KMS-11 (cell line): ENCODE measurements around the gene GNG7.
A peak's percentile ranks its signal among the peaks of the same experiment; 100 is the strongest.

Experiments
- H2AFZ ChIP-seq: fragments of 200-600 bp; sonication (generic); 2 replicates; pipeline ENCODE4 v1.6.1; 2016; ENCODE audit warnings: antibody characterized with exemption, mixed run types, low read depth
- H3K27ac ChIP-seq: fragments of 200-600 bp; sonication (generic); 2 replicates; pipeline ENCODE4 v1.6.1; 2016; ENCODE audit warnings: mild to moderate bottlenecking, mixed run types
- H3K27me3 ChIP-seq: fragments of 200-600 bp; sonication (generic); 2 replicates; pipeline ENCODE4 v1.6.1; 2017; ENCODE audit warnings: mild to moderate bottlenecking, low read depth, mixed run types, moderate library complexity; ENCODE audit not compliant: insufficient read depth
- H3K36me3 ChIP-seq: fragments of 200-600 bp; sonication (generic); 2 replicates; pipeline ENCODE4 v1.6.1; 2017; ENCODE audit warnings: mild to moderate bottlenecking, mixed run types; ENCODE audit not compliant: insufficient read depth
- H3K4me1 ChIP-seq: fragments of 200-600 bp; sonication (generic); 2 replicates; pipeline ENCODE4 v1.6.1; 2016; ENCODE audit warnings: mild to moderate bottlenecking, low read depth, mixed run types; ENCODE audit not compliant: poor library complexity, severe bottlenecking
- H3K4me2 ChIP-seq: fragments of 200-600 bp; sonication (generic); 2 replicates; pipeline ENCODE4 v1.7.0; 2016; ENCODE audit warnings: mild to moderate bottlenecking, mixed run types
- H3K4me3 ChIP-seq: fragments of 200-600 bp; sonication (generic); IDR thresholded peaks from 2 replicates; pipeline ENCODE4 v1.6.1; 2017; ENCODE audit warnings: low read depth, low read length, mixed read lengths; ENCODE audit not compliant: insufficient read depth
- H3K79me2 ChIP-seq: fragments of 200-600 bp; sonication (generic); 2 replicates; pipeline ENCODE4 v1.6.1; 2016; ENCODE audit warnings: low read depth, mixed run types; ENCODE audit not compliant: insufficient read depth
- H3K9ac ChIP-seq: fragments of 200-600 bp; sonication (generic); 2 replicates; pipeline ENCODE4 v1.6.1; 2016; ENCODE audit warnings: mild to moderate bottlenecking, mixed run types
- H4K20me1 ChIP-seq: fragments of 200-600 bp; sonication (generic); 2 replicates; pipeline ENCODE4 v1.6.1; 2016; ENCODE audit warnings: mild to moderate bottlenecking, mixed run types; ENCODE audit not compliant: insufficient read depth
- CTCF ChIP-seq: fragments of 200-600 bp; sonication (generic); conservative IDR thresholded peaks from 2 replicates; pipeline ENCODE4 v1.6.1; 2017; ENCODE audit warnings: low read depth, mild to moderate bottlenecking, antibody characterized with exemption, low read length, moderate library complexity, mixed read lengths

The GNG7 gene

GRCh38 chr19:2640563-2641331, 61.7 kb downstream of the GNG7 start:
- Histone ChIP-seq H3K9ac (no peak overlapping the region), H3K4me1 (no peaks in the 10 kb centered on the region), H3K4me2 (no peak overlapping the region), H3K27me3 (no peaks in the 10 kb centered on the region), H4K20me1 (no peaks in the 10 kb centered on the region), H3K4me3 (no peak overlapping the region), H3K79me2 (no peaks in the 10 kb centered on the region), H3K27ac (no peak overlapping the region), H3K36me3 (no peaks in the 10 kb centered on the region), H2AFZ (no peak overlapping the region)
- TF ChIP-seq CTCF: no peak

GRCh38 chr19:2639999-2640398, 62.5 kb downstream of the GNG7 start:
- H3K4me1 ChIP-seq: no peaks in the 10 kb centered on the region
- no peaks in the 10 kb centered on the region for H4K20me1 ChIP-seq
- H3K36me3 ChIP-seq: no peaks in the 10 kb centered on the region

GRCh38 chr19:2638417-2638940, 64.0 kb downstream of the GNG7 start:
- no peaks in the 10 kb centered on the region for H3K79me2 ChIP-seq
- no peaks in the 10 kb centered on the region for H3K36me3 ChIP-seq
- no peak overlapping the region for H3K4me3 ChIP-seq
- H3K4me1 ChIP-seq: no peaks in the 10 kb centered on the region
- H3K4me2 ChIP-seq: no peak overlapping the region
- H2AFZ ChIP-seq: no peak overlapping the region
- no peak overlapping the region for H3K9ac ChIP-seq
- H3K27me3 ChIP-seq: no peaks in the 10 kb centered on the region
- no peak overlapping the region for H3K27ac ChIP-seq
- no peak for TF ChIP-seq CTCF
- H4K20me1 ChIP-seq: no peaks in the 10 kb centered on the region

More at GRCh38 chr19:2639999-2640398, 62.5 kb downstream of the GNG7 start:
- no peaks in the 10 kb centered on the region for H3K27me3 ChIP-seq
- no peak overlapping the region for H3K9ac ChIP-seq
- no peak overlapping the region for H3K4me3 ChIP-seq
- no peak overlapping the region for H2AFZ ChIP-seq
- H3K79me2 ChIP-seq: no peaks in the 10 kb centered on the region
- no peak for TF ChIP-seq CTCF
- H3K27ac ChIP-seq: no peak overlapping the region
- H3K4me2 ChIP-seq: no peak overlapping the region

- Histone ChIP-seq H3K27ac (no peak overlapping the region), H3K27me3 (no peaks in the 10 kb centered on the region), H2AFZ (no peak overlapping the region; the same call in 1 of the 2 replicates), H3K4me2 (peak overlapping the region; percentile 38), H3K79me2 (no peaks in the 10 kb centered on the region), H3K9ac (no peak overlapping the region), H3K36me3 (no peaks in the 10 kb centered on the region), H4K20me1 (no peaks in the 10 kb centered on the region), H3K4me3 (no peak overlapping the region), H3K4me1 (no peaks in the 10 kb centered on the region)
- peak; percentile 88 for TF ChIP-seq CTCF
Measured at GRCh38 chr19:2636897-2637683, 65.4 kb downstream of the GNG7 start.
